Activated T-cell treated with anti-CD3 and anti-CD28 coated beads, Interleukin-2, amount 50 U/mL, for 72 hours (primary cell): Measurements from ENCODE around the gene RNF166. TPM values are rescaled to one million over a fixed set of nuclear protein-coding genes. Genes with fewer than 3 reads are reported as not detected.
A peak's percentile ranks its signal among the peaks of the same experiment; 100 is the strongest.

Experiments used
- ATAC-seq, 2 donors: fragments of 150-1000 bp; cut with Tn5 transposase; replicated peaks in 1 of 2; 2 replicates each; pipeline ENCODE4 v1.10.0; 2021; ENCODE audit warnings: moderate library complexity in 2 of 2, mild to moderate bottlenecking in 1 of 2
- DNase-seq, 2 donors: peaks; one replicate each; pipeline ENCODE4 v3.0.0; 2021 to 2022; ENCODE audit warnings: mixed read lengths in 1 of 2
- H3K27ac Mint-ChIP-seq: one replicate; pipeline ENCODE4 v1.8.0; 2022; ENCODE audit warnings: mild to moderate bottlenecking, moderate library complexity, mixed read lengths
- H3K27me3 Mint-ChIP-seq: one replicate; pipeline ENCODE4 v1.8.0; 2022; ENCODE audit warnings: low read depth, mixed read lengths
- H3K36me3 Mint-ChIP-seq, 2 donors: one replicate each; pipeline ENCODE4 v1.8.0; 2022; ENCODE audit warnings: mixed read lengths in 2 of 2, mild to moderate bottlenecking in 1 of 2; ENCODE audit not compliant: insufficient read depth in 2 of 2
- H3K4me1 Mint-ChIP-seq: one replicate; pipeline ENCODE4 v1.8.0; 2022; ENCODE audit warnings: low read depth, mixed read lengths
- H3K4me3 Mint-ChIP-seq, 2 donors: one replicate each; pipeline ENCODE4 v1.8.0; 2022; ENCODE audit warnings: mild to moderate bottlenecking in 2 of 2, mixed read lengths in 2 of 2, moderate library complexity in 2 of 2
- H3K9me3 Mint-ChIP-seq, 2 donors: one replicate each; pipeline ENCODE4 v1.8.0; 2022; ENCODE audit warnings: mixed read lengths in 2 of 2
- total RNA-seq, 2 donors: library from RNA; stranded (reverse); gene quantifications; one replicate each; pipeline ENCODE4 v1.2.3, GENCODE V29; 2022

Gene RNF166
- total RNA-seq, 2 donors from 2014 or later = 58.6 to 64.5 TPM

GRCh38 chr16:88655733-88656281 is 50.4 kb downstream of the RNF166 start:
- H3K9me3 Mint-ChIP-seq = no peaks in the 10 kb centered on the region

GRCh38 chr16:88655053-88655732 is 51.0 kb downstream of the RNF166 start:
- DNase-seq = no peak
- Mint-ChIP-seq H3K27me3 (no peaks in the 10 kb centered on the region), H3K9me3 (no peaks in the 10 kb centered on the region), H3K4me1 (peaks cover 7% of the 10 kb centered on the region), H3K36me3 (peaks cover 3 to 4% of the 10 kb centered on the region in 2 donors), H3K27ac (no peak overlapping the region), H3K4me3 (no peak overlapping the region)
- ATAC-seq = no peak

More at GRCh38 chr16:88655733-88656281, 50.4 kb downstream of the RNF166 start:
- Mint-ChIP-seq H3K4me3 (no peak overlapping the region), H3K27ac (no peak overlapping the region), H3K36me3 (peaks cover 2 to 4% of the 10 kb centered on the region in 2 donors), H3K27me3 (no peaks in the 10 kb centered on the region), H3K4me1 (peaks cover 7% of the 10 kb centered on the region)
- ATAC-seq (no peak), DNase-seq (no peak)

GRCh38 chr16:88654363-88655052 is 51.7 kb downstream of the RNF166 start:
- Mint-ChIP-seq H3K27me3 (no peaks in the 10 kb centered on the region), H3K4me3 (no peak overlapping the region), H3K4me1 (peaks cover 8% of the 10 kb centered on the region), H3K9me3 (no peaks in the 10 kb centered on the region), H3K27ac (no peak overlapping the region), H3K36me3 (peaks cover 4 to 5% of the 10 kb centered on the region in 2 donors)
- DNase-seq (no peak), ATAC-seq (no peak)

- Mint-ChIP-seq H3K4me1 (peaks cover 14% of the 10 kb centered on the region), H3K4me3 (no peak overlapping the region), H3K27ac (no peak overlapping the region), H3K9me3 (no peaks in the 10 kb centered on the region), H3K27me3 (no peaks in the 10 kb centered on the region), H3K36me3 (peaks cover 8 to 9% of the 10 kb centered on the region in 2 donors)
- no peak for DNase-seq
- ATAC-seq = no peak
These were observed 52.4 kb downstream of the RNF166 start for GRCh38 chr16:88653596-88654362.

GRCh38 chr16:88653101-88653500 is 53.1 kb downstream of the RNF166 start:
- Mint-ChIP-seq H3K27me3 (no peaks in the 10 kb centered on the region), H3K4me3 (no peak overlapping the region), H3K4me1 (peaks cover 14% of the 10 kb centered on the region), H3K36me3 (peaks cover 8 to 9% of the 10 kb centered on the region in 2 donors), H3K27ac (no peak overlapping the region), H3K9me3 (no peaks in the 10 kb centered on the region)
- no peak for DNase-seq
- no peak for ATAC-seq

GRCh38 chr16:88652762-88653063 is 53.5 kb downstream of the RNF166 start:
- Mint-ChIP-seq H3K36me3 (peaks cover 8 to 9% of the 10 kb centered on the region in 2 donors), H3K27ac (no peak overlapping the region), H3K4me3 (no peak overlapping the region), H3K9me3 (no peaks in the 10 kb centered on the region), H3K4me1 (peaks cover 14% of the 10 kb centered on the region), H3K27me3 (no peaks in the 10 kb centered on the region)
- ATAC-seq (no peak), DNase-seq (no peak)

- Mint-ChIP-seq H3K4me3 (peak overlapping the region; percentile 92 to 93), H3K4me1 (peaks cover 14% of the 10 kb centered on the region), H3K9me3 (no peaks in the 10 kb centered on the region), H3K27ac (peak overlapping the region; percentile 38), H3K27me3 (no peaks in the 10 kb centered on the region), H3K36me3 (peaks cover 8 to 9% of the 10 kb centered on the region in 2 donors)
- DNase-seq (no peak), ATAC-seq (no peak)
These were observed 54.0 kb downstream of the RNF166 start for GRCh38 chr16:88651989-88652761.

- Mint-ChIP-seq H3K27ac (peak overlapping the region; percentile 59), H3K4me1 (peaks cover 14% of the 10 kb centered on the region), H3K9me3 (no peaks in the 10 kb centered on the region), H3K27me3 (no peaks in the 10 kb centered on the region), H3K36me3 (peaks cover 8 to 9% of the 10 kb centered on the region in 2 donors), H3K4me3 (peak overlapping the region; percentile 92 to 93)
- peak; percentile 87 to 93 for ATAC-seq
- DNase-seq = peak; percentile 86 to 93
These were observed 54.8 kb downstream of the RNF166 start for GRCh38 chr16:88651276-88651988.

GRCh38 chr16:88650749-88651275 is 55.4 kb downstream of the RNF166 start, which contains the start of gene CYBA:
Gene CYBA (minus strand): TSS chr16:88651053. CDS start chr16:88651013, 40 bp downstream.
- Mint-ChIP-seq H3K4me1 (peaks cover 14% of the 10 kb centered on the region), H3K27me3 (no peaks in the 10 kb centered on the region), H3K36me3 (peaks cover 7 to 8% of the 10 kb centered on the region in 2 donors), H3K4me3 (peak within 1 kb of the TSS; percentile 92 to 93), H3K9me3 (no peaks in the 10 kb centered on the region), H3K27ac (peak within 1 kb of the TSS; percentile 59)
- ATAC-seq (peak; percentile 88 to 93), DNase-seq (peak; percentile 90 to 93)

GRCh38 chr16:88649924-88650748 is 56.1 kb downstream of the RNF166 start:
- peaks cover 14% of the 10 kb centered on the region for H3K4me1 Mint-ChIP-seq
- H3K27ac Mint-ChIP-seq = peak overlapping the region; percentile 42
- DNase-seq (peak; percentile 45 to 46), ATAC-seq (peak; percentile 2 to 3)
- H3K36me3 Mint-ChIP-seq = peaks cover 7 to 8% of the 10 kb centered on the region in 2 donors
- no peaks in the 10 kb centered on the region for H3K27me3 Mint-ChIP-seq
- peak overlapping the region; percentile 92 to 93 for H3K4me3 Mint-ChIP-seq
- no peaks in the 10 kb centered on the region for H3K9me3 Mint-ChIP-seq
